H9 (cell line): ENCODE measurements around the gene RPL21. TPM values are rescaled to one million over a fixed set of nuclear protein-coding genes. Genes with fewer than 3 reads are reported as not detected.

Source experiments
- DNase-seq: peaks from one replicate; pipeline ENCODE4 v3.0.0-alpha.2; 2017
- H2AFZ ChIP-seq: one replicate; pipeline ENCODE4 v1.6.1; 2013; ENCODE audit warnings: mild to moderate bottlenecking, low read length, control low read depth, moderate library complexity
- H2AK5ac ChIP-seq: 2 replicates; pipeline ENCODE4 v1.6.1; 2013; ENCODE audit warnings: low read length, control low read depth, mixed read lengths; ENCODE audit not compliant: insufficient read length
- H2BK120ac ChIP-seq: one replicate; pipeline ENCODE4 v1.6.1; 2013; ENCODE audit warnings: low read depth, mild to moderate bottlenecking, low read length, control low read depth, inconsistent platforms; ENCODE audit not compliant: poor library complexity, severe bottlenecking
- H2BK12ac ChIP-seq: 2 replicates; pipeline ENCODE4 v1.6.1; 2013; ENCODE audit warnings: low read length, control low read depth, mixed read lengths, low read depth; ENCODE audit not compliant: insufficient read length
- H2BK15ac ChIP-seq: 2 replicates; pipeline ENCODE4 v1.6.1; 2013; ENCODE audit warnings: low read depth, low read length, control low read depth
- H2BK20ac ChIP-seq: one replicate; pipeline ENCODE4 v1.6.1; 2013; ENCODE audit warnings: low read depth, mild to moderate bottlenecking, low read length, control low read depth, inconsistent platforms; ENCODE audit not compliant: poor library complexity, severe bottlenecking
- H2BK5ac ChIP-seq: 2 replicates; pipeline ENCODE4 v1.6.1; 2013; ENCODE audit warnings: low read length, control low read depth, mixed read lengths; ENCODE audit not compliant: insufficient read length
- H3K14ac ChIP-seq: 2 replicates; pipeline ENCODE4 v1.6.1; 2013; ENCODE audit warnings: low read length, control low read depth; ENCODE audit not compliant: insufficient read depth
- H3K18ac ChIP-seq: 2 replicates; pipeline ENCODE4 v1.6.1; 2013; ENCODE audit warnings: low read depth, mild to moderate bottlenecking, mixed read lengths, low read length, control low read depth; ENCODE audit not compliant: insufficient read length
- H3K23ac ChIP-seq: 2 replicates; pipeline ENCODE4 v1.6.1; 2013; ENCODE audit warnings: low read length, control low read depth, mixed read lengths, low read depth; ENCODE audit not compliant: insufficient read length
- H3K23me2 ChIP-seq: 2 replicates; pipeline ENCODE4 v1.6.1; 2013; ENCODE audit warnings: low read depth, mild to moderate bottlenecking, mixed read lengths, low read length, control low read depth; ENCODE audit not compliant: insufficient read length, poor library complexity, severe bottlenecking
- H3K27ac ChIP-seq: 2 replicates; pipeline ENCODE4 v1.5.1; 2013; ENCODE audit warnings: low read length, control low read depth, mixed read lengths, low read depth; ENCODE audit not compliant: insufficient read length
- H3K27me3 ChIP-seq: 2 replicates; pipeline ENCODE4 v1.6.1; 2013; ENCODE audit warnings: low read length, control low read depth, inconsistent platforms; ENCODE audit not compliant: insufficient read depth
- H3K4ac ChIP-seq: 2 replicates; pipeline ENCODE4 v1.6.1; 2013; ENCODE audit warnings: low read depth, mild to moderate bottlenecking, control low read depth, inconsistent platforms, low read length, moderate library complexity
- H3K4me1 ChIP-seq: 2 replicates; pipeline ENCODE4 v1.6.1; 2013; ENCODE audit warnings: low read length, control low read depth, inconsistent platforms; ENCODE audit not compliant: insufficient read depth
- H3K4me2 ChIP-seq: 2 replicates; pipeline ENCODE4 v1.6.1; 2013; ENCODE audit warnings: low read length, control low read depth, mixed read lengths; ENCODE audit not compliant: insufficient read length, insufficient read depth
- H3K56ac ChIP-seq: 2 replicates; pipeline ENCODE4 v1.6.1; 2013; ENCODE audit warnings: low read depth, mild to moderate bottlenecking, mixed read lengths, low read length, control low read depth; ENCODE audit not compliant: insufficient read length
- H3K79me1 ChIP-seq: 2 replicates; pipeline ENCODE4 v1.6.1; 2013; ENCODE audit warnings: low read depth, mild to moderate bottlenecking, moderate library complexity, low read length, control low read depth, inconsistent platforms; ENCODE audit not compliant: insufficient read depth, poor library complexity, severe bottlenecking
- H3K79me2 ChIP-seq: 2 replicates; pipeline ENCODE4 v1.6.1; 2013; ENCODE audit warnings: low read length, control low read depth, inconsistent platforms; ENCODE audit not compliant: insufficient read depth
- H3K9ac ChIP-seq: 2 replicates; pipeline ENCODE4 v1.6.1; 2013; ENCODE audit warnings: low read length, control low read depth, mixed read lengths; ENCODE audit not compliant: insufficient read length; ENCODE audit errors: extremely low read depth
- H3K9me3 ChIP-seq: one replicate; pipeline ENCODE4 v1.6.1; 2013; ENCODE audit warnings: low read depth, low read length, inconsistent platforms; ENCODE audit not compliant: control insufficient read depth
- H3T11ph ChIP-seq: one replicate; pipeline ENCODE4 v1.6.1; 2013; ENCODE audit warnings: mild to moderate bottlenecking, low read length, control low read depth, inconsistent platforms
- H4K20me1 ChIP-seq: one replicate; pipeline ENCODE4 v1.6.1; 2013; ENCODE audit not compliant: control insufficient read depth, insufficient read length, insufficient read depth
- H4K5ac ChIP-seq: 2 replicates; pipeline ENCODE4 v1.6.1; 2013; ENCODE audit warnings: low read depth, mild to moderate bottlenecking, mixed read lengths, low read length, control low read depth; ENCODE audit not compliant: insufficient read length
- H4K8ac ChIP-seq: replicated peaks from 2 replicates; pipeline ENCODE4 v1.6.1; 2013; ENCODE audit warnings: low read length, control low read depth, mixed read lengths, low read depth; ENCODE audit not compliant: insufficient read length
- H4K91ac ChIP-seq: 2 replicates; pipeline ENCODE4 v1.6.1; 2013; ENCODE audit warnings: low read depth, mild to moderate bottlenecking, moderate library complexity, mixed read lengths, low read length, control low read depth; ENCODE audit not compliant: insufficient read length
- H3K27ac Mint-ChIP-seq, 3 experiments: 2 replicates in 2 of 3; 3 replicates in 1 of 3; pipeline ENCODE4 v1.8.0; 2020 to 2021; ENCODE audit warnings: mixed read lengths in 3 of 3, mild to moderate bottlenecking in 1 of 3, moderate library complexity in 1 of 3
- H3K27me3 Mint-ChIP-seq: 2 replicates; pipeline ENCODE4 v1.8.0; 2021; ENCODE audit warnings: low read depth, mild to moderate bottlenecking, moderate library complexity, mixed read lengths
- H3K36me3 Mint-ChIP-seq, 3 experiments: 2 replicates in 2 of 3; 3 replicates in 1 of 3; pipeline ENCODE4 v1.8.0; 2020 to 2021; ENCODE audit warnings: low read depth in 3 of 3, mixed read lengths in 3 of 3; ENCODE audit not compliant: insufficient read depth in 1 of 3
- H3K4me1 Mint-ChIP-seq, 2 experiments: 2 replicates each; pipeline ENCODE4 v1.8.0; 2020; ENCODE audit warnings: mixed read lengths in 2 of 2
- H3K4me3 Mint-ChIP-seq, 2 experiments: 2 replicates in 1 of 2; 3 replicates in 1 of 2; pipeline ENCODE4 v1.8.0; 2020 to 2021; ENCODE audit warnings: mild to moderate bottlenecking in 2 of 2, mixed read lengths in 2 of 2, moderate library complexity in 1 of 2
- H3K9me3 Mint-ChIP-seq, 2 experiments: 2 replicates in 1 of 2; 3 replicates in 1 of 2; pipeline ENCODE4 v1.8.0; 2020; ENCODE audit warnings: mild to moderate bottlenecking in 2 of 2, mixed read lengths in 2 of 2, moderate library complexity in 1 of 2
- WGBS: extraction: QIAGEN DNeasy Blood & Tissue Kit; methylation state at CpG from one replicate; pipeline ENCODE4 v1.1.7; 2013; ENCODE audit warnings: missing lambda C conversion rate, low lambda C conversion rate, mixed read lengths; ENCODE audit not compliant: insufficient read length; ENCODE audit errors: extremely low coverage; 5-methylcytosine and 5-hydroxymethylcytosine counted together
- total RNA-seq: library from RNA; stranded (reverse); gene quantifications from 2 replicates; pipeline ENCODE4 v1.2.1, GENCODE V29; 2021
- TF ChIP-seq, protein P1 (sequence below): fragments of 200-600 bp; sonication (generic); conservative IDR thresholded peaks from 3 replicates; pipeline ENCODE4 v1.8.0; 2021; ENCODE audit warnings: antibody characterized with exemption, mild to moderate bottlenecking

The RPL21 gene
- total RNA-seq, 1 experiment from 2014 or later: 1,099 TPM

GRCh38 chr13:27201661-27202060, 49.7 kb upstream of the RPL21 start:
- Mint-ChIP-seq H3K36me3 (no peaks in the 10 kb centered on the region), H3K27ac (no peak overlapping the region), H3K4me3 (no peak overlapping the region), H3K4me1 (peaks cover 5 to 8% of the 10 kb centered on the region in 2 experiments; a peak in 3 of 4 replicates), H3K9me3 (no peaks in the 10 kb centered on the region), H3K27me3 (no peaks in the 10 kb centered on the region)
- no CpG with 5 or more reads among the region's 1 CpG for WGBS
- Histone ChIP-seq H3K79me1 (no peaks in the 10 kb centered on the region), H3T11ph (no peak overlapping the region), H3K23me2 (no peaks in the 10 kb centered on the region), H4K20me1 (no peaks in the 10 kb centered on the region), H3K9ac (no peak overlapping the region), H3K18ac (no peak overlapping the region), H2BK15ac (no peak overlapping the region), H2AFZ (no peak overlapping the region), H2BK120ac (no peak overlapping the region), H4K5ac (no peak overlapping the region), H2BK20ac (no peak overlapping the region), H2AK5ac (no peak overlapping the region), H3K23ac (no peak overlapping the region), H3K27me3 (no peaks in the 10 kb centered on the region), H3K9me3 (no peaks in the 10 kb centered on the region), H4K91ac (no peak overlapping the region), H3K79me2 (no peaks in the 10 kb centered on the region), H3K4ac (no peak overlapping the region), H3K56ac (no peak overlapping the region), H2BK12ac (no peak overlapping the region), H3K4me2 (no peak overlapping the region), H2BK5ac (no peak overlapping the region), H3K27ac (no peak overlapping the region), H3K14ac (no peak overlapping the region), H3K4me1 (no peaks in the 10 kb centered on the region), H4K8ac (no peak overlapping the region)
- no peak for DNase-seq
- TF ChIP-seq, protein P1, sequence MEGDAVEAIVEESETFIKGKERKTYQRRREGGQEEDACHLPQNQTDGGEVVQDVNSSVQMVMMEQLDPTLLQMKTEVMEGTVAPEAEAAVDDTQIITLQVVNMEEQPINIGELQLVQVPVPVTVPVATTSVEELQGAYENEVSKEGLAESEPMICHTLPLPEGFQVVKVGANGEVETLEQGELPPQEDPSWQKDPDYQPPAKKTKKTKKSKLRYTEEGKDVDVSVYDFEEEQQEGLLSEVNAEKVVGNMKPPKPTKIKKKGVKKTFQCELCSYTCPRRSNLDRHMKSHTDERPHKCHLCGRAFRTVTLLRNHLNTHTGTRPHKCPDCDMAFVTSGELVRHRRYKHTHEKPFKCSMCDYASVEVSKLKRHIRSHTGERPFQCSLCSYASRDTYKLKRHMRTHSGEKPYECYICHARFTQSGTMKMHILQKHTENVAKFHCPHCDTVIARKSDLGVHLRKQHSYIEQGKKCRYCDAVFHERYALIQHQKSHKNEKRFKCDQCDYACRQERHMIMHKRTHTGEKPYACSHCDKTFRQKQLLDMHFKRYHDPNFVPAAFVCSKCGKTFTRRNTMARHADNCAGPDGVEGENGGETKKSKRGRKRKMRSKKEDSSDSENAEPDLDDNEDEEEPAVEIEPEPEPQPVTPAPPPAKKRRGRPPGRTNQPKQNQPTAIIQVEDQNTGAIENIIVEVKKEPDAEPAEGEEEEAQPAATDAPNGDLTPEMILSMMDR: no peak
